ENCODE measurements around the gene FRMD5. TPM values are rescaled to one million over a fixed set of nuclear protein-coding genes. Genes with fewer than 3 reads are reported as not detected.

FRMD5 gene
- total RNA-seq, 2 donors from 2014 or later: 9.1 to 25.1 TPM

DNA sequence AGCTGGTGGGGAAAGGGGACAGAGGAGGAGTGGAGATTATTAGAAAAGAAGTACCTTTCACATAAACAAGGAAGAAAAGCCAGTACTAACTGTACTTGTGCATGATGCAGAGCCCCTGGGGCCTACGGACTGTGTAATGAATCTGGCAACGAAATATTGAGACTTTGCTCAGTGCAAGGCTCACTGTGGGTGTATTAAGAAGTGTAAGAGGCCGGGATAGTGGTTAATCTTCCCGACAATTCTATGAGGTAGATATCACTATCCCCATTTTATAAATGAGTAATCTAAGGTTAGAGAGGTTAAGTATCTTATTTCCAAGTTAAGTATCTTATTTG lies 278.8 kb downstream of the FRMD5 start:
- DNase-seq: no peak
- ATAC-seq: no peak
- intact Hi-C loops (cut with DNase I): no loop called here

DNA sequence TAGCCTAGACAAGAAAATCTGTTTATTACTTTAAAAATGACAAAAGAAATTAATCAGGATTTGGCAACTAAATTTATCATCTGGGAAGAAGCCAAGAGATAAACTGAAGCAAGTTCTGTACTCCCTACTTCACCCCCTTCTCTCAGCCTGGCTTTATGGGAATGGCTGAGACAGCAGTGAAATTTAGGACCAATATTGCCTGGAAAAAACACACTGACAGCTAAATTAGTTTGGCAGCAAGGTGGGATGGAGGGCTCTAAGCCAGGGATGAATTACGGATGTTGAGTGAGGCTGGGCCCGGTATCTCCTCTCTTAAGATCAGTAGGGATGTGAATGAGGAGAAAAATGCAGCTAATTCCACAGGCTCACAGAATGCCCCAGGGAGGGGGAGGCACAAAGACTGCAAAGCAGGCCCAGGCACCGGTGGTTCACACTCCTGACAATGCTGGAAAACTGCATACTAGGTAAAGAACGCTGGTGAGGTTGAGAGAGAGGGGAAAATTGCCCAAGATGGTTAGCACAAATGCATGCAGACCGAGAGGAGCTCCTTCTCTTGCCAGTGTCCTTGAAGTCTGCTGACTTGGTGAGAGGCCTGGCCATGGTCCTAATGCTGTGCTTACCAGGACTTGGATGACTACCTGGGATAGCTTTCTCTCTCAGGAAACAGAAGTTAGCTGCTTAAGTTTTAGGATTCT lies 279.3 kb downstream of the FRMD5 start:
- no peak for ATAC-seq
- intact Hi-C loops (cut with DNase I): no loop called here
- DNase-seq: no peak

DNA sequence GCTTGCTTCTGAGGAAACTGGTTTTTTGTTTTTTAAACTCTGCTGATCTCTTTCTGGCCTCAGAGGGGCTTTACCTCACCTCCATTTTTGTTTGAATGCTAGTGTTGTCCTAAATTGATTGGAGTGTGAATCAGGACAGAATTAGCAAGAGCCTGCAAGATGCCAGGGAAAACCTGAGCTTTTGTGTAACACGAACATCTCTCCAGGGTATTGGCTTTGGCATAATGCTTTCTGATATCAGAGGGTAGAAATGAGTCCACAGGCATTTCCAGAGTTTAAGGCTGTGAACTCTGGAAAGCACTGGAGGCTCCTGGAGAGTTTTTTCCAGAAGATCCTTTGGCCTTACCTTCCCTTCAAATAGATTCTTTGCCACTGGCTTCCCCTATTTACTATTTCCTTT lies 281.1 kb downstream of the FRMD5 start:
- no peak for ATAC-seq
- DNase-seq: no peak
- intact Hi-C loops (cut with DNase I): no loop called here

DNA sequence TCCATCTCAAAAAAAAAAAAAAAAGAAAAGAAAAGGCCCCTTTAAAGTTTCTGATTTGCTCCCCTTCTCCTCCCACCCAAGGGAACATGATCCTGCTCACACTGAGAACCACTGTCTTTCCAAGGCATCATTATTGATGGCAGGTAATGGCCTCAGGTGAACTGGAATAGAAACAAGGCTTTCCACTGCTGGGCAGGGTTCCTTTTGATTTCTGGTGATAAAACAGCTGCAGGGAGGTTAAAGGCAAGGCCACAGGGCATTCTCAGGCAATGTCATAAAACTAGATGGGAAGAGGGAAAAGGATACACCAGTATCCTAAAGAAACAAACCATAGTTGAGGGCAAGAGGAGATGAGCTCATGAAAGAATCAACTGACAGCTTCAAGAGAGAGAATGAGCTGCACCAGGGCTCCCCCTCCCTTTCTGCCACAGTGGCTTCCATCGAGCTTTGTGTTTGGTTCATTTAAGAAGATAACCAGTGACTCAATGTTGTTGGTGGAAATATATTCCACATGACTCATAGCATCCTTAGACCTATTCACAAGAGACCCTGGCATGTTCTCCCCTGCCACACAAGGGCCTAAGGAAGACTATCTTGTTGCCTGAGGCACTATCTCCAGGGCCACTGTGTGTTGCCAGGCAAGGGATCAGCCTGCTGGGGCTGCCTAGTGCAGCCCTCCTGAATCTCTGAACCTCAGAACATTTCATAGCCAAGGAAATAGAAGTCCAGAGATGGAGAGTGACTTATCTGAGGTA lies 281.9 kb downstream of the FRMD5 start:
- ATAC-seq (peak; percentile 62 to 94), DNase-seq (peak; percentile 72)
- intact Hi-C loops (cut with DNase I): no loop called here

DNA sequence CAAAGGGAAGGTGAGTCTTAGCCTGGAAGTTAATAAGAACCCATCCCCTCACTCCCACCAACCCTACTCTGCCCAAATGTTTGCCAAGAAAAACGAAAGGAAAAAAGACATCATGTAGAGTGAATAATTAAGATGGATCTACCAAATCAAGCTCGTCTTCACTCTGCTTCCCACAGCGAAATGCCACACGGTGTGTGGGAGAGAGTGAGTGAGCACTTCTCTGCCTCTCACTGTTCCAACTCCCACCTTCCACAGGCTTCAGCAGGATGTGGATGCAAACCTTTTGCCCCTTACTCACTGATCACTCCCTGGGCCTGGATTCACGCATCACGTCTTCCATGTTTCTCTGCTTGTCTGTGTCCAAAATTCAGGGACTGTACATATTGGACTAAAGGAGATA lies 282.9 kb downstream of the FRMD5 start:
- ATAC-seq (no peak), DNase-seq (no peak)
- intact Hi-C loops (cut with DNase I): no loop called here

DNA sequence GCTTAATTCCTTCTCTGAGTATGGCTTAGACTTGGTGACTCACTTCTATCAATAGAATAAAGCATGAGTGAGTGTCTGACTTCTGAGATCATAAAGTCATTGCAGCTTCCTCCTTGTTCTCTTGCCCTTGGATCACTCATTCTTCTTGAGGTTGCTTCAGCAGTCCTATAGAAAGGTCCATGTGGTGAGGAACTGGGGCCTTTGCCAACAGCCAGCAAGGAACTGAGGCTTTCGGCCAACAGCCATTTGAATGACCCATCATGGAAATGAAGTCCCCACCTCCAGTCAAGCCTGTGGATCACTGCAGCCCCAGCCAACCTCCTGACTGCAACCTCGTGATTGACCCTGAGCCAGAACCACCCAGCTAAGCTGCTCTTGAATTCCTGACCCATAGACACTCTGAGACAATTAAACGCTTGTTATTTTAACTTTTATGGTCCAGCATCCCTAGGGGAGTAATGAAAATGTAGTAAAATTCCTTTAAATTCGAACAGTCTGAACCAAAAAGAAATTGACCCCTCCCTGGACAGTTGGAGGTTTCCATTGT lies 283.8 kb downstream of the FRMD5 start:
- ATAC-seq: peak in 1 of 2 donors; percentile 36
- intact Hi-C loops (cut with DNase I): no loop called here
- peak; percentile 46 for DNase-seq

DNA sequence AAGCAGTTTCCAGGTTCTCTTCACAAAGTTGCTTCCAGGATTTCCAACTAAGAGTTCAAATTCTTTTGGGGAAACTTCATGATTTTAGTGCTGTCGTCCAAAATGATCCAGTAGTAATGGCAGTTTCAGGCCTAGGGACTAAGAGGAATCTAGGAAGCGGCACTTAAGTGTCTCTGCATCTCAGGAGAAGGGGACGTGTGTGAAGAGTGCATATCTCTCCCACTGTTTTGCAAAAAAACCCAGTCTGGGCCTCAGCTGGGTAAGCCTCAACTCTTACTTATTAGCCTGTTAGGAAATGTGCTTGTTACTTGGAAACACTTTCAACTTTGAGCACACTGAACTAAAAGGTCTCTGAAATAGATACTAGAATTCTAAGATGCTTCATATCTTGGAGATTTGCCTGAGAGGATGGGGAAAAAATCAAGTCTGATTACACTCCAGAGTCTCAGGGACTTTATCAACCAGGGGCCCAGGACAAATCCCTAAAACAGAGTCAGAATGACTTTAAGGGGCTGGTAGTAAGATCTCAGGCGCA lies 286.5 kb downstream of the FRMD5 start:
- intact Hi-C loops (cut with DNase I): loop anchor here in 1 of 2 donors (5.0 to 10.0 kb wide), 2 partner anchors 159 to 306 kb away; no protein-coding TSS in a partner anchor
- DNase-seq (no peak), ATAC-seq (no peak)

DNA sequence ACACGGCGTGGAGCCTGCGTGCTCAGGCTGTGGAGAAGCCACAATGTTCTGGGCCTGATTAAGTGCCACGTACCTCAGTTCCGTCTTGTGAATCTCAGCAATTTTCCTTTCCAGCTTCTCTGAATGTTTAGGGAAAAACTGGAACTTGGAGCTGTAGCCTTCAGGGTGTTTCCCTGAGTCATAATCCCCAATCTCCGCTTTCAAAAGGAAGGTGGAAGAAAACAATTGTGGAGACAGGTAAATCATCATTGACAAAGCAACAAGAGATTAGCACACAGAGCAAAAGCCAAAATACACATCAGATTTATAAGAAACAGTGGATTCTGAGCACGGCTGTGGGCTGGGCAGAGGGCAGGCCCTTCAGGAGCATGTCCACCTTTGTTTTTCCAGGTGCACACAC lies 289.3 kb downstream of the FRMD5 start:
- ATAC-seq (no peak), DNase-seq (no peak)
- intact Hi-C loops (cut with DNase I): loop anchor here in 1 of 2 donors (5.0 to 10.0 kb wide), 2 partner anchors 162 to 309 kb away; no protein-coding TSS in a partner anchor

DNA sequence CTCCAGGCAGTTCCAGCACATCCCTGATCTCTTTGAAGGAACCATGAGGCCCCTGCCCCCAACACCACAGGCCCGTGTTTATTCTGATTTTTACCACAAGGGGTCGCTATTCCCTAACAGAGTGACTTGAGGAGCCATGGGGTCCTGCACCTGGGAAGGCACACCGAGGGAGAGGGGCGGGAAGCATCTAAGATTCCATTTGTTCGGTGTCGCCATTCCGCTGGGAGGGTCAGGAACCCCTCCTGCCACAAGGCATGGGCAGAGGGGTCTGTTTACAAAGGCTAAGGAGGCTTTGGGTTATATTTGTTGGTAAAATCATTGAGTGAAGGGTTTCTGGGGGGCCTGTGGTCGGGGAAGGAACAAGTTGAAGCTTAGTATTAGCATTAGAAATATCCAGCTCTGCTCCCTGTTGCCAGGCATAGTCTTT lies 291.2 kb downstream of the FRMD5 start:
- intact Hi-C loops (cut with DNase I): loop anchor here (5.0 to 10.0 kb wide), 3 partner anchors 163 to 313 kb away; no protein-coding TSS in a partner anchor
- DNase-seq (no peak), ATAC-seq (peak; percentile 76 to 84)

DNA sequence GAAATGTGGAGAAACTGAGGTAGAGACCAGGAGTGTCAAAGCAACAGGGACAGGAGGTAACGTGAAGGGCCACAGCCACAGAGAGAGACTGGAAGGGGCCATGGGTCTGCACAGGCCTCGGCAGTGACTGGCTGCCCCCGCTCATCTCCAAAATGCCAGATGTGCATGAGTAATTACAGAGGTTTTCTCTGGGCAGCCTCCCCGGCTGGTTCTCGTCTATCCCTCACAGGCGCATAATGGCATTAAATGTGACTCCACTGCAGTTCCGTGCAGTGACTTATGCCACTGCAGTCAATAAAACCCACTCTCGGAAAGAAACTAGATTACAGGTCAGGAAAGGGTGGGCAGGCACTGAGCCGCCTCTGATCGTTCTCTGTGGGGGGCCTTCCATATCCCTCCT lies 293.6 kb downstream of the FRMD5 start:
- ATAC-seq (no peak), DNase-seq (no peak)
- intact Hi-C loops (cut with DNase I): loop anchor here (5.0 to 10.0 kb wide), 3 partner anchors 166 to 316 kb away; no protein-coding TSS in a partner anchor

DNA sequence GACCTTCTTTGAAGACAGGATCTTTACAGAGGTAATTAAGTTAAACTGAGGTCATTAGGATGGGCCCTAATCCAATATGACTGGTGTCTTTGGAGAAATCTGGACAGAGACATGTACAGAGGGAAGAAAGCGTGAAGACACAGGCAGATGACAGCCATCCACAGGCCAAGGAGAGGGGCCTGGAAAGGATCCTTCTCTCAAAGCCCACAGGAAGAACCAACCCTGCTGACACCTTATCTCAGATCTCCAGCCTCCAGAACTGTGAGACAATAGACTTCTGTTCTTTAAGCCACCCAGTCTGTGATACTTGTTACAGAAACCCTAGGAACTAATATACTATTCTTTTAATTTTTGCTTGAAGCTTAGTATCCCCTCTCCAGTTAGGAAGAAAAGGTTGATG lies 294.1 kb downstream of the FRMD5 start:
- no peak for DNase-seq
- no peak for ATAC-seq
- intact Hi-C loops (cut with DNase I): loop anchor here (5.0 to 10.0 kb wide), 3 partner anchors 166 to 316 kb away; no protein-coding TSS in a partner anchor

DNA sequence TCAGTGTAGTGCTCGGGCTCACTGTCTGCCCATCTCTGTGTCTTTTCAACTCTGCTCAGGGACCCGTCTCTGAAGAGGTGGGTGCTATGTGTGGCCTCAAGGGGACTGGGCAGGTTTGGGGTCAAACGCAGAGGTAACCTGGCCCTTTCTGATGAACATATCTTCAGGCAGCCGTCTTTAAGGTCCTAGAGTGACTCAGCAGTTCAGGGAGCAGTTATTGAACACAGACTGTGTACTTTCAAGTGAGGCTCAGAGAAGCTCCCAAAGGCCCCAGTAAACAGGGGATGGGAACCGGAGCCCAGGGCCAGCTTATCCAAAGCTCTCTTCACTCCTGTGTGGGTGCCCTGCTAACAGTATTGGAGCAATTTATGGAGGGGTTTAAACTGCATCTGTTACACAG lies 295.1 kb downstream of the FRMD5 start:
- ATAC-seq (no peak), DNase-seq (no peak)
- intact Hi-C loops (cut with DNase I): loop anchor here (5.0 to 10.0 kb wide), 3 partner anchors 167 to 317 kb away; no protein-coding TSS in a partner anchor

DNA sequence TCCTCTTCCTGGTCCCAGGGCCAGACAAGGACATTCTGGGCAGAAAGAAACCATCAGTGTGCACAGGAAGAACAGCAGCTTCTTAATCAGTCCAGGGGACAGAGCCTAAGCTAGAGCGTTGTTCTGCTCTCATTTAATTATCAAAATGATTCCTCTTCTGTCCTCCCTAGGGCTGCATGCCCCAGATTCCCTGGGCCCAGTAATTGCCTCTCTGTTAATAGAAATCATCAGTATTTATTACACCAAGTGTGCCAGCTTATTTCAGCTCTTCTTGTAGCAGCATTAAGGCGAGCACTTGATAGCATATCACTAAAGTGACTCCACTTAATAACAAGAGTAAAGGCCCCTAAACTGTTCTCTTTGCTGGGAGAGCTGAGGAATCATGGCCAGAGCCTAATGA lies 296.2 kb downstream of the FRMD5 start:
- ATAC-seq (no peak), DNase-seq (no peak)
- intact Hi-C loops (cut with DNase I): no loop called here

DNA sequence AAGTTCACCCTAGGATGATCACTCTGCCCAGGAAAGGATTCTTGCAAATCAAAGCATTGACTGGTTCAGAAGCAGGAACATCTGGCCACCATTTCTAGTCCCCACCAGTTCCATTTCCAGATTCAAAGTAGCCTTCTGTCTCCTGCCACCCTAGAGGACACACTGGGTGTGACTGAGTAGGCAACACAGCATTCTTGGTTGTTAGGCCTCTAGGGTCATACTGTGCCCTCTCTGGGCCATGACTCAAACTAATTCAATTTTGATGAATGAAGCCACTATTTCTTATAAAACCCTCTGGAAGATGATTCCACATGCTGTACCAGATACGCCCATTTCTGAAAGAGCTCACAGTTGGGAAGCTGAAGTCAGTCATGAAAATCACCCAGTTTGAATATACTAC lies 298.5 kb downstream of the FRMD5 start:
- ATAC-seq (no peak), DNase-seq (no peak)
- intact Hi-C loops (cut with DNase I): no loop called here

DNA sequence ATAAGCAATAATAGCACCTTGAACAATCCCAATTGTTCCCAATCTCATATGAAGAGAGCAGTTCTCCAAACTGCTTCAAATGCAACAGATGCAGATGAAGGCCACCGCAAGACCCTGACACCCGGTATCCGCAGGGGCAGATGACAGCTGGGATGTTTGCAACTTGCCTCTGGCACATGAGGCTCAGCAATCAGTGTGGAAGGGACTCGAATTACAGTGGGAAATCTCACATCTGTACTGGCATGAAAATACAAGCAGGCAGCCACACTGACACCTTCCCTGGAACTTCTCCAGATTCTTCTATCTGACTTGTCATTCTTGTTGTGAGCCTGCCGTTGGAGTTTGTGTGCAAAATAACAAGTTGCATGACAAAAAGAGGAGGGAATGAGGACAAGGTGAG lies 299.5 kb downstream of the FRMD5 start:
- ATAC-seq (peak in 1 of 2 donors; percentile 27), DNase-seq (no peak)
- intact Hi-C loops (cut with DNase I): no loop called here

DNA sequence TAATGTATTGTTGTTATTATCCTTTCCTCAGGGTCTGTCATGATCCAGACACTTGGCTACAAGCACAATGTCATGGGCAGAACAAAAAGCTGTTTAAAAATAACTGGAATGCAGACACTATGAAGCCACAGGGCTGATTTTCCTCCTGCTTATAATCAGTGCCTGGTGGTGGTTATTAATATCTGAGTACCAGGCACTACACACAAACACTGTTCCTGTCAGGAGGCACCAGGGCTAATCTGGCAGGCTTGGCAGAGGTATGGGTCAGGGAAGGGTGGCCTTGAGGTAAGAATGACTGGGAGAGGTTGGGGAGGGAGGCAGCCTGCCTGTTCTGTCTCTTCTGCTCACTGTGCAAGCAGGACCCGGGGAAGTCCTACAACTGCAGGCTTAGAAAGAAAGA lies 301.1 kb downstream of the FRMD5 start:
- ATAC-seq (peak; percentile 89 to 92), DNase-seq (peak; percentile 42)
- intact Hi-C loops (cut with DNase I): no loop called here

DNA sequence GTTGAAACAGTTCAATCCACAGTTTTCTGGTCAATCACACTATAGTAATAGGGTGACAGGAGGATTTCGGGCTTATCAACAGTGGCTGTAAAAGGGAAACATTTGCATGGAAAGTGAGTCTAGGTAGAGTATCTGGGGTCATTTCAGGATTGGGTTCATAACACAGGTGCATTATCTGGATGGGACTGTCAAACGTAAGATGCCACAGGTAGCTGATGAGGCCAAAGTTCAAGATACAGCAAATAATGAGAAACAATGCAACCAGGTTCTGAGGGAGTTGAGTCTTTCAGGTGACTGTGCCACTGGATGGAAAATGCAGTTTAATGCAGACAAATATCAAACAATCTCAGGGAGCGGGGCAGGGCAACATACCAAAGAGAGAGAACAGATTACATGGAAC lies 306.0 kb downstream of the FRMD5 start:
- DNase-seq: no peak
- intact Hi-C loops (cut with DNase I): no loop called here
- ATAC-seq: no peak

DNA sequence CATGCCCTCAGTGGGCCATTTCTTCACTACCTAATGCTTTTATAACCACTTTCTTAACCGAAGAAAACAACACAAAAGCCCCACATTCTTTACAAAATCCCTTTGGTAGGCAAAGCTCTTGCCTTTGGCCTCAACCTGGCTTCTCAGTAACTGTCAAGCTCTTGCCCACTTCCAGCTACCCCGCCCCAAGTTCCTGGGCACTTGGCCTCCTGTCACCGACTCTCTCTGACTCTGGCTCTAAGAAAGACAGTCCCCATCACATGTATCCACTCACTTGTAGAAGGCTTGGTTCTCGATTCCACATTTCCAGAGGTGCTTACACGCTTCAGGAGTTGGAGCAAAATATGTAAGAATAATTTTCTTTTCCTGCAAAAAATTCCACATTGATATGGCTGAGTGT lies 307.2 kb downstream of the FRMD5 start:
- ATAC-seq (no peak), DNase-seq (no peak)
- intact Hi-C loops (cut with DNase I): no loop called here

DNA sequence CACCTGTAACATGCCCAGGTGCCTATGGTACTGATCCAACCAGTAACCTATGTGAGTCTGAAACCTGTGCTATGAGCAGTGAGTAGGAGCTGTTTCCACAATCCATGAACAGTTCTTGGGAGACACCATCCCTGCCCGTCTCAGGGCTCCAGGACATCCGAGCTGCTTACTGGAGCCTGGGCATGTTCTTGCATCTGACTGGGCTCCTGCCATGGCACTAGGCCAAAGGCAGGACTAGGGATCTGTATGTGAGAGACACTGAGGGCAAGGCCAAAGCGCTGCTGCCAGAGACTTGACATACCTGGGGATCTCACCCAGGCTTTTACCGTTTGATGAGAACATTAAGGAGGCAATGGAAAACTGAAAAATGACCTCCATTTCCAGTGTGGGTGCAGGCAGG lies 308.5 kb downstream of the FRMD5 start:
- ATAC-seq (peak in 1 of 2 donors; percentile 45), DNase-seq (no peak)
- intact Hi-C loops (cut with DNase I): no loop called here

DNA sequence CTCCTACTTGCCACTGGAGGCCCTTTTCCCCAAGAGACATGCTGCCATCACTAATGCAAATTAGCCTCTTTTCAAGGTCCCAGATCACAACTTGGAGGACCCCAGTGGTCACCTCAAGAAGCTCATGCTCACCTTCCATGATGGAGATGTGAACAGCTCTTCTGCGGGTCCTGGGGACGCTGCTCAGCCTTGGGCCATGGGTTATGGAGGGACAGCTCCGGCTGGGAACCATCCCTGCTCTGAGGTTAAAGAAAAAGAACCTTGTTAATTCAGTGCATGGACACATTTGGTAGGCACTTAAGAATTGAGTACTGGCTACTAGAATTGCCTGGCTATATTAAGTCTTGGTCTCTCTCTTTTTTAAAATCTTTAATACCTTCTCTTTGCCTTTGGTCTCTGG lies 311.5 kb downstream of the FRMD5 start:
- ATAC-seq (no peak), DNase-seq (no peak)
- intact Hi-C loops (cut with DNase I): no loop called here
